ENCODE data around the gene NET1.

- no peak for TF ChIP-seq RAD21 (IDR thresholded peaks at IDR 0.05; ENCODE audit: low read depth)
- TF ChIP-seq, protein P1, sequence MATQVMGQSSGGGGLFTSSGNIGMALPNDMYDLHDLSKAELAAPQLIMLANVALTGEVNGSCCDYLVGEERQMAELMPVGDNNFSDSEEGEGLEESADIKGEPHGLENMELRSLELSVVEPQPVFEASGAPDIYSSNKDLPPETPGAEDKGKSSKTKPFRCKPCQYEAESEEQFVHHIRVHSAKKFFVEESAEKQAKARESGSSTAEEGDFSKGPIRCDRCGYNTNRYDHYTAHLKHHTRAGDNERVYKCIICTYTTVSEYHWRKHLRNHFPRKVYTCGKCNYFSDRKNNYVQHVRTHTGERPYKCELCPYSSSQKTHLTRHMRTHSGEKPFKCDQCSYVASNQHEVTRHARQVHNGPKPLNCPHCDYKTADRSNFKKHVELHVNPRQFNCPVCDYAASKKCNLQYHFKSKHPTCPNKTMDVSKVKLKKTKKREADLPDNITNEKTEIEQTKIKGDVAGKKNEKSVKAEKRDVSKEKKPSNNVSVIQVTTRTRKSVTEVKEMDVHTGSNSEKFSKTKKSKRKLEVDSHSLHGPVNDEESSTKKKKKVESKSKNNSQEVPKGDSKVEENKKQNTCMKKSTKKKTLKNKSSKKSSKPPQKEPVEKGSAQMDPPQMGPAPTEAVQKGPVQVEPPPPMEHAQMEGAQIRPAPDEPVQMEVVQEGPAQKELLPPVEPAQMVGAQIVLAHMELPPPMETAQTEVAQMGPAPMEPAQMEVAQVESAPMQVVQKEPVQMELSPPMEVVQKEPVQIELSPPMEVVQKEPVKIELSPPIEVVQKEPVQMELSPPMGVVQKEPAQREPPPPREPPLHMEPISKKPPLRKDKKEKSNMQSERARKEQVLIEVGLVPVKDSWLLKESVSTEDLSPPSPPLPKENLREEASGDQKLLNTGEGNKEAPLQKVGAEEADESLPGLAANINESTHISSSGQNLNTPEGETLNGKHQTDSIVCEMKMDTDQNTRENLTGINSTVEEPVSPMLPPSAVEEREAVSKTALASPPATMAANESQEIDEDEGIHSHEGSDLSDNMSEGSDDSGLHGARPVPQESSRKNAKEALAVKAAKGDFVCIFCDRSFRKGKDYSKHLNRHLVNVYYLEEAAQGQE (IDR thresholded peaks at IDR 0.05; ENCODE audit: low read depth), result no peak
- TF ChIP-seq TCF12 (IDR thresholded peaks at IDR 0.05; ENCODE audit: low read depth), result no peak
- TF ChIP-seq, protein P2, sequence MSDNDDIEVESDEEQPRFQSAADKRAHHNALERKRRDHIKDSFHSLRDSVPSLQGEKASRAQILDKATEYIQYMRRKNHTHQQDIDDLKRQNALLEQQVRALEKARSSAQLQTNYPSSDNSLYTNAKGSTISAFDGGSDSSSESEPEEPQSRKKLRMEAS (IDR thresholded peaks at IDR 0.05), result no peak
- TF ChIP-seq EP300 (IDR thresholded peaks at IDR 0.05; ENCODE audit: borderline replicate concordance), result no peak
- TF ChIP-seq USF1 (IDR thresholded peaks at IDR 0.05), result no peak
- TF ChIP-seq TEAD4 (IDR thresholded peaks at IDR 0.05), result no peak
- TF ChIP-seq NFIC (IDR thresholded peaks at IDR 0.05), result no peak
- no peak for TF ChIP-seq TAF1 (IDR thresholded peaks at IDR 0.05; ENCODE audit: low read depth)
- no peak for TF ChIP-seq FOXM1 (IDR thresholded peaks at IDR 0.05; ENCODE audit: borderline replicate concordance, low read depth)
These were observed 37.5 kb downstream of the NET1 start for GRCh38 chr10:5449823-5450222.
